Non-pigmented ciliary epithelial cell (primary cell): ENCODE results near the gene AK1.

ENCODE experiments used
- DNase-seq: peaks from one replicate; pipeline ENCODE4 v3.0.0-alpha.2; 2010; ENCODE audit warnings: low read depth

The AK1 gene

DNA sequence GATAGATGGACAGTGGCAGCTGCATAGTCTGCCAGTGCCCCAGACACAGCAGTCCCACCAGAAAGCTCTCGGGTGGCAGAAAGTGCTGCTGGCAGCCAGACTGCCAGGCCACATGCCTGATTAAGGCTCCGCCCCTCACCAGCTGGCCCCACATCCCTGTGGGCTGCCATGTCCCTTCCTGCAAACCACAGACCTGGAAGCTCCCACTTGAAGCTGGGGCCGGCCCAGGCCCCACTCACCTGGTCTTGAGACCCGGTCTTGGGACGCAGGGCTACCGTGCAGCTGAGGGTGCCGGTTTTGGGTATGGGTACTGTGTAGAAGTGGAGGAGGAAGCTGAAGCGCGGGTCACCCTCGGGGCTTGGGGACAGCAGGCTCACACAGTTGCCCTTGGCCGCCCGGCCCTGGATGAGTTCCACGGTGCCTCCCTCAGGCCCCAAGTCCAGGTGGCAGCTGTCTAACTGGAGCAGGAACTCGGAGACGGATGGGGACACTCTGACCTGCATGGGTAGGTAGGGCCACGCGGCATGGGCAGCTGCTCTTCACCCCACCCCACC, 59.5 kb downstream of the AK1 start:
- DNase-seq = no peak

DNA sequence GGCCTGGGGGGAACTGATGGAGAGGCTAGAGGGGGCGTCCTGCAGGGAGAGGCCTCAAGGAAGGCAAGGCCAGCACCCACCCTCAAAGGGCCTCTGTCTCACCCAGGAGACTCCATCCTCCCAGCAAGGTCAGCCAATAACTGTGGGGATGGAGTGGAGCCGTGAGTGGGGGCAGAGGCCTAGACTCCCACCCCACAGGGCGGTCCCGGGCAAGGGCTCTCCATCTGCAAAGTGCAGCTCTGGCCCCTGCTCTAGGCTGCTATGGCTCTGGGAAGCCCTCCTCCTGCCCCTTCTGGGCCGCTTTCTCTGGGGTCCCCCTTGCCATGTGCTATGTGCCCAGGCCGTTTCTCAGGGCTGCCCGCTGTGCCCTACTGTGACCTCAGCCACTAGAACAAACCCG, 60.7 kb downstream of the AK1 start:
- DNase-seq = no peak
